ENCODE data around the gene MUL1. TPM values are rescaled to one million over a fixed set of nuclear protein-coding genes. Genes with fewer than 3 reads are reported as not detected.

MUL1 gene
- total and polyA plus RNA-seq, 2 of the 4 experiments (the other 2 are of a cell fraction), result 20.7 to 21.1 TPM

DNA sequence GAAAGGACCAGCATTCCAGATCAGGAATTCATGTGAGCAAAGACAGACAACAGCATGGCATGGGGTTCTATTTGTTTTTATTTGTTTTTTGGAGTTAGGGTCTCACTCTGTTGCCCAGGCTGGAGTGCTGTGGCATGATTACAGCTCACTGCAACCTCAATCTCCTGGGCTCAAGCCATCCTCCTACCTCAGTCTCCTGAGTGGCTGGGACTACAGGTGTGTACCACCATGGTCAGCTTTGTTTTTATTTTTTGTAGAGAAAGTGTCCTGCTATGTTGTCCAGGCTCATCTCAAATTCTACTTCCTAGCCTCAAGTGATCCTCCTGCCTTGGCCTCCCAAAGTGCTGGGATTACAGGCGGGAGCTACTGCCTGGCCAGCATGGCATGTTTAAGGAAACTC is 12.3 kb downstream of the MUL1 start:
- H3K4ac ChIP-seq (ENCODE audit: low read depth, low read length), result peak overlapping the region; percentile 92
- peak overlapping the region; percentile 67 for H3K56ac ChIP-seq (ENCODE audit: extremely low read depth, insufficient read depth, low read length)
- peaks cover 0 to 8% of the 10 kb centered on the region in 2 experiments; a peak in 1 of 4 replicates for H3K79me1 ChIP-seq (ENCODE audit: low read depth in 1 of 2, low read length in 2 of 2)
- H3K9ac ChIP-seq (ENCODE audit: low read depth, low read length), result peak overlapping the region; percentile 14; the same call in 1 of the 2 replicates
- H2BK15ac ChIP-seq (ENCODE audit: low read depth, low read length), result peak overlapping the region; percentile 86; the same call in 2 of the 3 replicates
- ChIA-PET POLR2A (ENCODE audit: unreplicated experiment) (interaction anchor here (1.0 kb wide), 1 partner anchor 12 kb away, joined by 3 read pairs; no protein-coding TSS in a partner anchor), CTCF (interaction anchor here (0.6 to 2.2 kb wide), 5 partner anchors 12 to 344 kb away, joined by 3 to 14 read pairs (median 4); no protein-coding TSS in a partner anchor)
- peak overlapping the region; percentile 52 for H2AK9ac ChIP-seq (replicated peaks; ENCODE audit: low read depth, low read length, poor library complexity)
- H3K27ac ChIP-seq (ENCODE audit: insufficient read depth, low read length), result peak overlapping the region; percentile 39
- H4K8ac ChIP-seq (ENCODE audit: low read depth in 2 of 2, low read length in 2 of 2), result peak overlapping the region; percentile 62 to 88
- H2BK20ac ChIP-seq (ENCODE audit: low read depth, low read length), result peak overlapping the region; percentile 92
- 100% methylated on average over 1 of the region's 1 CpG; no CpG with 5 or more reads in 1 of the 2 experiments for WGBS, 2 experiments (ENCODE audit: extremely low coverage in 2 of 2, insufficient read length in 1 of 2)
- dilution Hi-C loops (cut with HindIII; ENCODE audit: low sequenced_read_pairs, unreplicated experiment), result no loop called here
- TF ChIP-seq USF2 (IDR thresholded peaks at IDR 0.05; ENCODE audit: low read depth, low read length), result no peak
- TF ChIP-seq NFE2L2 (IDR thresholded peaks at IDR 0.05; ENCODE audit: low read depth, low read length), result no peak
- no peak for TF ChIP-seq RCOR1 (IDR thresholded peaks at IDR 0.05; ENCODE audit: insufficient replicate concordance, low read length)
- TF ChIP-seq CHD1 (IDR thresholded peaks at IDR 0.05; ENCODE audit: low read depth, low read length), result no peak
- no peak for TF ChIP-seq MAZ (IDR thresholded peaks at IDR 0.05; ENCODE audit: borderline replicate concordance, low read depth, low read length)
- TF ChIP-seq FOS (IDR thresholded peaks at IDR 0.05; ENCODE audit: low read depth, low read length), result no peak
- no peak for TF ChIP-seq CEBPB (IDR thresholded peaks at IDR 0.05; ENCODE audit: low read depth, low read length)
- no peak for TF ChIP-seq BHLHE40 (IDR thresholded peaks at IDR 0.05; ENCODE audit: low read depth, low read length)
- TF ChIP-seq RAD21 (IDR thresholded peaks at IDR 0.05; ENCODE audit: low read length), result no peak
- H2BK5ac ChIP-seq (ENCODE audit: low read depth, low read length, poor library complexity, severe bottlenecking), result peak overlapping the region; percentile 81
- in situ Hi-C loops (cut with MboI; ENCODE audit: low sequenced_read_pairs), result loop anchor here (10.0 kb wide), 1 partner anchor 581 kb away; no protein-coding TSS in a partner anchor
- no peaks in the 10 kb centered on the region for H3K27me3 ChIP-seq (ENCODE audit: control insufficient read depth, insufficient read depth, low read length)
- peak overlapping the region; percentile 89 for H4K91ac ChIP-seq (ENCODE audit: insufficient read depth, low read depth, low read length)
- H4K20me1 ChIP-seq (ENCODE audit: insufficient read depth, low read length), result peaks cover 10% of the 10 kb centered on the region; the same call in 1 of the 2 replicates
- peaks cover 17% of the 10 kb centered on the region for H3K9me1 ChIP-seq (ENCODE audit: insufficient read depth, low read length)
- intact Hi-C loops (cut with micrococcal nuclease), result no loop called here
- peak overlapping the region; percentile 19 for H2AFZ ChIP-seq (replicated peaks; ENCODE audit: low read length, poor library complexity)
- peak overlapping the region; percentile 68 for H3K14ac ChIP-seq (replicated peaks; ENCODE audit: low read depth, low read length)
- H3K4me3 ChIP-seq (ENCODE audit: insufficient read depth, low read depth, low read length), result no peak overlapping the region
- H3K4me2 ChIP-seq (ENCODE audit: low read depth, low read length), result peak overlapping the region; percentile 13; the same call in 1 of the 2 replicates
- peaks cover 20% of the 10 kb centered on the region for H3K36me3 ChIP-seq (ENCODE audit: control insufficient read depth, insufficient read depth, low read length)
- peak overlapping the region; percentile 76 for H4K5ac ChIP-seq (ENCODE audit: low read depth, low read length)
- peaks cover 19% of the 10 kb centered on the region for H3K4me1 ChIP-seq (ENCODE audit: control insufficient read depth, insufficient read depth, low read length)
- peak overlapping the region; percentile 50 for H3K23ac ChIP-seq (ENCODE audit: low read depth, low read length)
- peak overlapping the region; percentile 52 for H2AK5ac ChIP-seq (ENCODE audit: low read depth, low read length)
- peak overlapping the region; percentile 71; the same call in 1 of the 2 replicates for H3K18ac ChIP-seq (ENCODE audit: low read depth, low read length)
- H3K9me3 ChIP-seq (ENCODE audit: control insufficient read depth, insufficient read depth, low read length), result no peaks in the 10 kb centered on the region
- H2BK120ac ChIP-seq (ENCODE audit: low read depth, low read length), result peak overlapping the region; percentile 85
- no peak for ATAC-seq (ENCODE audit: low read depth)
- no peak for DNase-seq
- BruUV-seq (replicated peaks), result no TSS peak

Data from IMR-90 (cell line).